H1 (cell line): Measurements from ENCODE around the gene MTAP. TPM values are rescaled to one million over a fixed set of nuclear protein-coding genes. Genes with fewer than 3 reads are reported as not detected.

ENCODE experiments used
- CTCF ChIA-PET: fragments of 300-600 bp; sonication (Branson Sonifier 250); formaldehyde crosslinking; loops from one replicate; lab custom pipeline; 2021; ENCODE audit not compliant: partially characterized antibody; lab: Charles Lee
- POLR2A ChIA-PET: fragments of 300-600 bp; sonication (Branson Sonifier 250); formaldehyde crosslinking; loops from one replicate; lab custom pipeline; 2021; ENCODE audit warnings: inconsistent platforms; ENCODE audit not compliant: partially characterized antibody; lab: Charles Lee
- DNase-seq, 2 experiments: peaks; one replicate each; pipeline versions ENCODE4 v3.0.0 to v3.0.0-alpha.2; 2010 to 2022; ENCODE audit warnings: low spot score in 2 of 2, low read depth in 1 of 2, mixed read lengths in 1 of 2
- FAIRE-seq: peaks from 2 replicates; lab custom pipeline; 2011; peaks lifted over from hg19 to GRCh38; lab: Jason Lieb, UNC
- H2AFZ ChIP-seq: 2 replicates; pipeline ENCODE4 v1.8.1; 2012; ENCODE audit warnings: low read length, inconsistent platforms
- H2AK5ac ChIP-seq: 2 replicates; pipeline ENCODE4 v1.6.1; 2013; ENCODE audit warnings: low read depth, low read length
- H2BK120ac ChIP-seq: replicated peaks from 2 replicates; pipeline ENCODE3; 2013; ENCODE audit warnings: low read depth, low read length, inconsistent platforms
- H2BK12ac ChIP-seq: 2 replicates; pipeline ENCODE4 v1.6.1; 2013; ENCODE audit warnings: low read depth, low read length
- H2BK15ac ChIP-seq: 2 replicates; pipeline ENCODE4 v1.6.1; 2013; ENCODE audit warnings: low read length
- H2BK20ac ChIP-seq: 2 replicates; pipeline ENCODE4 v1.6.1; 2013; ENCODE audit warnings: low read length
- H2BK5ac ChIP-seq: 2 replicates; pipeline ENCODE4 v1.6.1; 2013; ENCODE audit warnings: low read depth, low read length
- H3K14ac ChIP-seq: 2 replicates; pipeline ENCODE4 v1.6.1; 2013; ENCODE audit warnings: inconsistent platforms; ENCODE audit not compliant: insufficient read length
- H3K18ac ChIP-seq: 2 replicates; pipeline ENCODE4 v1.6.1; 2013; ENCODE audit warnings: low read length; ENCODE audit errors: extremely low read depth
- H3K23ac ChIP-seq: 2 replicates; pipeline ENCODE4 v1.6.1; 2013; ENCODE audit warnings: inconsistent platforms; ENCODE audit not compliant: insufficient read length
- H3K23me2 ChIP-seq: 2 replicates; pipeline ENCODE4 v1.6.1; 2013; ENCODE audit warnings: low read depth, low read length
- H3K27ac ChIP-seq: 2 replicates; pipeline ENCODE4 v1.6.1; 2011; ENCODE audit warnings: low read depth, low read length, inconsistent platforms
- H3K27me3 ChIP-seq, 4 experiments: replicated peaks in 1 of 4; 1 replicate in 1 of 4; 2 replicates in 3 of 4; pipeline versions ENCODE4 v1.6.1 to v1.8.1; 2011 to 2013; ENCODE audit warnings: low read length in 3 of 4, mild to moderate bottlenecking in 3 of 4, inconsistent platforms in 2 of 4, mixed read lengths in 2 of 4, moderate library complexity in 1 of 4; ENCODE audit not compliant: control insufficient read depth in 3 of 4, insufficient read depth in 3 of 4; ENCODE audit errors: extremely low read depth in 1 of 4
- H3K36me3 ChIP-seq, 4 experiments: 2 replicates each; pipeline versions ENCODE4 v1.6.1 to v1.8.1; 2011 to 2013; ENCODE audit warnings: mild to moderate bottlenecking in 4 of 4, low read length in 3 of 4, moderate library complexity in 2 of 4, control low read depth in 1 of 4, inconsistent platforms in 1 of 4; ENCODE audit not compliant: insufficient read depth in 4 of 4, control insufficient read depth in 2 of 4
- H3K4ac ChIP-seq: replicated peaks from 2 replicates; pipeline ENCODE3; 2013; ENCODE audit warnings: low read length, low read depth, mixed read lengths, inconsistent platforms; ENCODE audit not compliant: insufficient read length
- H3K4me1 ChIP-seq, 4 experiments: replicated peaks in 1 of 4; 1 replicate in 1 of 4; 2 replicates in 3 of 4; pipeline versions ENCODE4 v1.6.1 to v1.8.1; 2011 to 2013; ENCODE audit warnings: low read length in 3 of 4, inconsistent platforms in 2 of 4, mixed read lengths in 1 of 4; ENCODE audit not compliant: insufficient read depth in 4 of 4, control insufficient read depth in 3 of 4
- H3K4me2 ChIP-seq, 2 experiments: 2 replicates each; pipeline versions ENCODE4 v1.6.1 to v1.8.1; 2011 to 2013; ENCODE audit warnings: low read depth in 2 of 2, low read length in 2 of 2, control low read depth in 1 of 2, inconsistent platforms in 1 of 2, mild to moderate bottlenecking in 1 of 2; ENCODE audit not compliant: insufficient read depth in 1 of 2
- H3K4me3 ChIP-seq, 4 experiments: fragments of 200-600, 300-600 bp in 1 of 4; sonication (generic), shearing (Covaris generic), sonication (Bioruptor Twin) in 1 of 4; 2 replicates each; pipeline versions ENCODE4 v1.5.1 to v1.8.1; 2011 to 2016; ENCODE audit warnings: low read length in 4 of 4, low read depth in 3 of 4, control low read depth in 2 of 4, inconsistent platforms in 2 of 4, mild to moderate bottlenecking in 2 of 4, mixed read lengths in 1 of 4, moderate library complexity in 1 of 4; ENCODE audit not compliant: insufficient read depth in 2 of 4; ENCODE audit errors: extremely low read depth in 1 of 4
- H3K56ac ChIP-seq: replicated peaks from 2 replicates; pipeline ENCODE3; 2013; ENCODE audit warnings: low read depth, mild to moderate bottlenecking, mixed read lengths, low read length, inconsistent platforms; ENCODE audit not compliant: insufficient read length
- H3K79me1 ChIP-seq: 2 replicates; pipeline ENCODE4 v1.6.1; 2013; ENCODE audit warnings: low read depth, low read length, control low read depth
- H3K79me2 ChIP-seq, 2 experiments: 2 replicates each; pipeline versions ENCODE4 v1.6.1 to v1.8.1; 2012 to 2013; ENCODE audit warnings: low read length in 2 of 2, mild to moderate bottlenecking in 2 of 2, inconsistent platforms in 1 of 2; ENCODE audit not compliant: insufficient read depth in 2 of 2, control insufficient read depth in 1 of 2
- H3K9ac ChIP-seq, 4 experiments: replicated peaks in 1 of 4; 1 replicate in 1 of 4; 2 replicates in 3 of 4; pipeline versions ENCODE4 v1.6.1 to v1.8.1; 2011 to 2013; ENCODE audit warnings: low read depth in 3 of 4, low read length in 3 of 4, control low read depth in 2 of 4, mild to moderate bottlenecking in 2 of 4, moderate library complexity in 2 of 4, inconsistent platforms in 1 of 4; ENCODE audit errors: extremely low read depth in 1 of 4
- H3K9me3 ChIP-seq, 2 experiments: 2 replicates each; pipeline versions ENCODE4 v1.6.1 to v1.8.1; 2012 to 2013; ENCODE audit warnings: mild to moderate bottlenecking in 2 of 2, moderate library complexity in 2 of 2, control low read depth in 1 of 2, inconsistent platforms in 1 of 2, low read depth in 1 of 2, low read length in 1 of 2, mixed read lengths in 1 of 2; ENCODE audit not compliant: insufficient read depth in 2 of 2
- H4K20me1 ChIP-seq, 2 experiments: replicated peaks in 1 of 2; 2 replicates each; pipeline versions ENCODE3 to v1.8.1; 2011 to 2013; ENCODE audit warnings: inconsistent platforms in 2 of 2, low read length in 2 of 2, mild to moderate bottlenecking in 1 of 2; ENCODE audit not compliant: insufficient read depth in 2 of 2, control insufficient read depth in 1 of 2
- H4K5ac ChIP-seq: 2 replicates; pipeline ENCODE4 v1.6.1; 2013; ENCODE audit warnings: low read length, low read depth, mixed read lengths, inconsistent platforms; ENCODE audit not compliant: insufficient read length
- H4K8ac ChIP-seq: 2 replicates; pipeline ENCODE4 v1.8.0; 2013; ENCODE audit warnings: mild to moderate bottlenecking, moderate library complexity, low read length, inconsistent platforms; ENCODE audit not compliant: insufficient read depth; ENCODE audit errors: extremely low read depth
- H4K91ac ChIP-seq: replicated peaks from 2 replicates; pipeline ENCODE3; 2013; ENCODE audit warnings: low read length, mixed read lengths, inconsistent platforms; ENCODE audit not compliant: insufficient read length
- ATF2 ChIP-seq: IDR thresholded peaks from 2 replicates; pipeline ENCODE4 v1.6.1; 2012; ENCODE audit warnings: low read length, inconsistent platforms
- EZH2 ChIP-seq: fragments of 200-600 bp; sonication (generic); IDR thresholded peaks from 2 replicates; pipeline ENCODE4 v1.7.1; 2012; ENCODE audit warnings: low read depth, mild to moderate bottlenecking, moderate library complexity, low read length, inconsistent platforms; ENCODE audit not compliant: severe bottlenecking
- HDAC2 ChIP-seq, 2 experiments: fragments of 300-600 bp in 1 of 2; sonication (generic) in 1 of 2; IDR thresholded peaks; 2 replicates each; pipeline ENCODE4 v1.6.1; 2011 to 2012; ENCODE audit warnings: low read depth in 2 of 2, low read length in 2 of 2, mild to moderate bottlenecking in 2 of 2, moderate library complexity in 2 of 2, borderline replicate concordance in 1 of 2, inconsistent platforms in 1 of 2
- HDAC6 ChIP-seq: IDR thresholded peaks from one replicate; pipeline ENCODE4 v1.7.1; 2012; ENCODE audit warnings: low read depth, mild to moderate bottlenecking, inconsistent platforms, low read length, moderate library complexity
- JUN ChIP-seq: IDR thresholded peaks from 2 replicates; pipeline ENCODE4 v1.6.1; 2011; ENCODE audit warnings: low read depth, mild to moderate bottlenecking, improper control_type of control experiment, low read length
- POLR2A ChIP-seq, 2 experiments: IDR thresholded peaks; 1 replicate in 1 of 2; 2 replicates in 1 of 2; pipeline ENCODE4 v1.6.1; 2011; ENCODE audit warnings: low read depth in 2 of 2, low read length in 2 of 2, mild to moderate bottlenecking in 2 of 2; ENCODE audit errors: control extremely low read depth in 1 of 2
- RFX5 ChIP-seq: IDR thresholded peaks from 2 replicates; pipeline ENCODE4 v1.6.1; 2011; ENCODE audit warnings: low read depth, low read length, improper control_type of control experiment, borderline replicate concordance
- SP1 ChIP-seq: IDR thresholded peaks from 2 replicates; pipeline ENCODE4 v1.6.1; 2011; ENCODE audit warnings: low read depth, low read length
- TBP ChIP-seq: IDR thresholded peaks from 2 replicates; pipeline ENCODE4 v1.6.1; 2011; ENCODE audit warnings: low read depth, low read length, improper control_type of control experiment
- TEAD4 ChIP-seq: IDR thresholded peaks from 2 replicates; pipeline ENCODE4 v1.6.1; 2012; ENCODE audit warnings: low read depth, low read length, inconsistent platforms, mixed read lengths
- WGBS, 2 experiments: shearing (Covaris generic) in 1 of 2; methylation state at CpG; one replicate each; pipeline versions ENCODE4 v1.1.6 to v1.1.7; 2013 to 2015; ENCODE audit warnings: low lambda C conversion rate in 2 of 2, mixed read lengths in 2 of 2, inconsistent platforms in 1 of 2, low coverage in 1 of 2, missing lambda C conversion rate in 1 of 2; ENCODE audit not compliant: insufficient replicate concordance in 2 of 2, insufficient coverage in 1 of 2, insufficient read length in 1 of 2; ENCODE audit errors: extremely low coverage in 1 of 2, missing lambda C conversion rate in 1 of 2; 5-methylcytosine and 5-hydroxymethylcytosine counted together
- polyA plus RNA-seq, 7 experiments: library from polyadenylated mRNA; depleted of rRNA in 3 of 7; stranded (reverse) in 5 of 7; unstranded in 2 of 7; fragments of >200 nt in 5 of 7; fragments of 200-250 nt in 2 of 7; gene quantifications; 1 replicate in 5 of 7; 2 replicates in 1 of 7; 4 replicates in 1 of 7; pipeline versions ENCODE4 v1.2.1 to v1.2.3, GENCODE V29; 2011 to 2013; ENCODE audit warnings: missing spikeins in 2 of 7, mixed read lengths in 2 of 7
- total RNA-seq: library from RNA; stranded (reverse); fragmentation: NEBNext Ultra II Directional; extraction: Animal tissue kit (Norgen Biotek cat#: 25700); gene quantifications from 2 replicates; pipeline ENCODE4 v1.2.1, GENCODE V29; 2021

MTAP gene
- total and polyA plus RNA-seq, 2 of the 8 experiments (the other 6 are each of a cell fraction or from before 2014, with no cell fraction given): 16.4 to 100 TPM

- no peak overlapping the region for H2AFZ ChIP-seq
- no peak overlapping the region for H3K18ac ChIP-seq
- no peak overlapping the region for H3K4me3 ChIP-seq
- FAIRE-seq (no peak), DNase-seq (no peak)
- no peak overlapping the region for H2BK12ac ChIP-seq
- H3K9me3 ChIP-seq: peaks cover 13 to 40% of the 10 kb centered on the region in 2 experiments; a peak in 3 of 4 replicates
- no peaks in the 10 kb centered on the region for H3K23me2 ChIP-seq
- TF ChIP-seq HDAC6 (no peak), ATF2 (no peak), JUN (no peak), POLR2A (IDR thresholded peaks at IDR 0.05; ENCODE audit: control extremely low read depth in 1 of 2, low read depth in 2 of 2, low read length in 2 of 2) (no peak), RFX5 (no peak), TEAD4 (no peak), SP1 (no peak), TBP (no peak), HDAC2 (IDR thresholded peaks at IDR 0.05; ENCODE audit: borderline replicate concordance in 1 of 2, low read depth in 2 of 2, low read length in 2 of 2) (no peak), EZH2 (no peak)
- peaks cover 26 to 69% (median 47%) of the 10 kb centered on the region in 4 experiments for H3K36me3 ChIP-seq
- H2BK15ac ChIP-seq: no peak overlapping the region
- H3K23ac ChIP-seq: no peak overlapping the region
- H2BK20ac ChIP-seq: no peak overlapping the region
- H2AK5ac ChIP-seq: no peak overlapping the region
- no peaks in the 10 kb centered on the region for H3K4me1 ChIP-seq
- H4K8ac ChIP-seq: no peak overlapping the region
- H4K91ac ChIP-seq: no peak overlapping the region
- H4K20me1 ChIP-seq: no peaks in the 10 kb centered on the region
- no peak overlapping the region for H3K27ac ChIP-seq
- ChIA-PET POLR2A (interaction anchor here (0.7 kb wide), 1 partner anchor 127 kb away, joined by 3 read pairs; no protein-coding TSS in a partner anchor), CTCF (no interaction called here)
- H3K79me1 ChIP-seq: no peaks in the 10 kb centered on the region; the same call in 1 of the 2 replicates
- H3K14ac ChIP-seq: no peak overlapping the region
- H2BK120ac ChIP-seq: no peak overlapping the region
- no peak overlapping the region for H3K4me2 ChIP-seq
- no peaks in the 10 kb centered on the region for H3K27me3 ChIP-seq
- H2BK5ac ChIP-seq: no peak overlapping the region
- H4K5ac ChIP-seq: no peak overlapping the region
- H3K9ac ChIP-seq: no peak overlapping the region
- WGBS, 2 experiments: 94% methylated on average over 1 of the region's 1 CpG; no CpG with 5 or more reads in 1 of the 2 experiments
- no peak overlapping the region for H3K56ac ChIP-seq
- no peak overlapping the region for H3K4ac ChIP-seq
- no peaks in the 10 kb centered on the region; a peak in 1 of 4 replicates for H3K79me2 ChIP-seq
Observed at GRCh38 chr9:21841133-21841532, 38.7 kb downstream of the MTAP start.
